Measurements from ENCODE around the gene MCOLN3.

DNA sequence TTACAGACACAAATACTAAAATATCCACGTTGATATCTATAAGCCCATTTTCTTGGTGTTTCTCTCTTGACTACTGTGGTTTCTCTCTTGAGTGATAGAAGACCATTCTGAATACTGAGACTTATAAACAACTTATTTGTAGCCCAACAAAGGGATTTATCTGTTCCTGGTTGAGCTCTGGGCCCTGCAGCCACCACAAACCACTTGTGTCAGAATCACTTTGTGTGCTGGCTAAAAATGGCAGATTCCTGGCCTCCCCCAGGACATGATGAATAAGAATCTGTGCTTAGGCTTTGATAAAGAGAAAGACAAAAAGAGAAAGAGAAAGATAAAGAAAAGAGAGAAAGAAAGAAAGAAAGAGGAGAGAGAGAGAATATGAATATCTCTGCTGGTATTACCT is 32.5 kb downstream of the MCOLN3 start:
- TF ChIP-seq POLR2AphosphoS5 (IDR thresholded peaks at IDR 0.05; ENCODE audit: low read depth, low read length) (no peak), POLR2A (IDR thresholded peaks at IDR 0.05; ENCODE audit: low read depth, low read length) (no peak)
